Heart left ventricle (tissue), 13 donors: ENCODE measurements around the gene STBD1.

Source experiments
- CTCF ChIP-seq, 12 donors: fragments of 200-600 bp; sonication (generic) in 4 of 12; IDR thresholded peaks; one replicate each; pipeline versions ENCODE4 v1.5.0 to v1.8.0; 2018 to 2022; ENCODE audit warnings: antibody characterized with exemption in 12 of 12, mild to moderate bottlenecking in 5 of 12
- POLR2A ChIP-seq, 2 donors: fragments of 450-650 bp; IDR thresholded peaks; one replicate each; pipeline ENCODE4 v1.6.1; 2017; ENCODE audit warnings: antibody characterized with exemption in 2 of 2, mild to moderate bottlenecking in 2 of 2, moderate library complexity in 2 of 2
- donor health status: ischemic (EF 13 %, LVEDD 7.1; RV severe dilation, severe dysfunction).
- donor health status: DM: no; HTN: yes; CAD: no.
- donor health status: DM: no; HTN: no; CAD: no.
- donor health status: ischemic (EF 25% LVEDD 6.9; RV normal size, moderate dysfunction).
- donor health status: ischemic (EF 25% LVEDD 5.7; RV mildly dilated, moderate dysfunction).
- donor health status: ischemic (EF 35%, LVEDD 5.7; RV mildly dilated, moderate dysfunction).
- donor health status: nonischemic (EF 11% LVEDD 7.7; RV severe dilation, severe dysfunction).
- donor health status: DM: yes; HTN: yes; CAD: no.
- donor health status: PGD.
- donor health status: ischemic (EF 29% LVEDD 5.4; RV normal size, mild dysfunction).
- donor health status: nonischemic (EF 23%, LVEDD 6.1; RV moderate dilation, normal function).

GRCh38 chr4:76298227-76298626 is 8.3 kb upstream of the STBD1 start:
- TF ChIP-seq CTCF (IDR thresholded peaks at IDR 0.05) = no peak
- no peak for TF ChIP-seq POLR2A (IDR thresholded peaks at IDR 0.05)
